ENCODE measurements around the gene EFNB2. TPM values are rescaled to one million over a fixed set of nuclear protein-coding genes. Genes with fewer than 3 reads are reported as not detected.

The EFNB2 gene
- total and polyA plus RNA-seq, 2 of the 13 experiments (the other 11 are each of a cell fraction or from before 2014, with no cell fraction given) = 0.11 to 0.20 TPM

- ATAC-seq (no peak), FAIRE-seq (no peak), DNase-seq (ENCODE audit: low spot score) (no peak)
- intact Hi-C loops (cut with micrococcal nuclease; ENCODE audit: unreplicated experiment) (no loop called here), in situ Hi-C loops (cut with HindIII; ENCODE audit: extremely low pct_ligation_motif_present, low pct_unique_long_range_greater_than_20kb) (no loop called here)
- ChIA-PET POLR2A (no interaction called here), CTCF (ENCODE audit: low intra/inter-chr PET ratio, low total read pairs) (no interaction called here)
- H3K79me2 ChIP-seq (ENCODE audit: insufficient read depth, low read length) = no peaks in the 10 kb centered on the region
- H3K9me3 ChIP-seq (ENCODE audit: low read length) = no peaks in the 10 kb centered on the region
- no peaks in the 10 kb centered on the region for H3K36me3 ChIP-seq (replicated peaks in 1 of 2; ENCODE audit: control insufficient read depth in 1 of 2, insufficient read depth in 2 of 2, low read length in 2 of 2)
- no peak overlapping the region for H3K4me3 ChIP-seq (replicated peaks in 1 of 3; ENCODE audit: insufficient read depth in 1 of 3, low read depth in 2 of 3, low read length in 3 of 3)
- H3K4me1 ChIP-seq (ENCODE audit: insufficient read depth, low read length) = no peaks in the 10 kb centered on the region
- no peak overlapping the region for H2AFZ ChIP-seq (ENCODE audit: low read length)
- H4K20me1 ChIP-seq (ENCODE audit: insufficient read depth, low read length) = no peaks in the 10 kb centered on the region
- H3K9ac ChIP-seq (ENCODE audit: insufficient read depth, low read depth, low read length) = no peak overlapping the region
- H3K27me3 ChIP-seq (ENCODE audit: control insufficient read depth in 1 of 2, insufficient read depth in 2 of 2, low read length in 2 of 2) = no peaks in the 10 kb centered on the region
- 28% methylated on average over 4 of the region's 4 CpGs for WGBS (ENCODE audit: low lambda C conversion rate)
- TF ChIP-seq SYNCRIP (IDR thresholded peaks at IDR 0.05; ENCODE audit: insufficient read depth, low read depth, low read length) (no peak), ARNT (IDR thresholded peaks at IDR 0.05) (no peak), ISX (CRISPR knock-in tag; conservative IDR thresholded peaks at IDR 0.05) (no peak), FOXP1 (IDR thresholded peaks at IDR 0.05) (no peak), FOXP1 (CRISPR knock-in tag; IDR thresholded peaks at IDR 0.05) (no peak), PRDM15 (CRISPR knock-in tag; IDR thresholded peaks at IDR 0.05) (no peak), ATF3 (CRISPR knock-in tag; IDR thresholded peaks at IDR 0.05) (no peak), ZNF24 (IDR thresholded peaks at IDR 0.05) (no peak)
- TF ChIP-seq, protein P1, sequence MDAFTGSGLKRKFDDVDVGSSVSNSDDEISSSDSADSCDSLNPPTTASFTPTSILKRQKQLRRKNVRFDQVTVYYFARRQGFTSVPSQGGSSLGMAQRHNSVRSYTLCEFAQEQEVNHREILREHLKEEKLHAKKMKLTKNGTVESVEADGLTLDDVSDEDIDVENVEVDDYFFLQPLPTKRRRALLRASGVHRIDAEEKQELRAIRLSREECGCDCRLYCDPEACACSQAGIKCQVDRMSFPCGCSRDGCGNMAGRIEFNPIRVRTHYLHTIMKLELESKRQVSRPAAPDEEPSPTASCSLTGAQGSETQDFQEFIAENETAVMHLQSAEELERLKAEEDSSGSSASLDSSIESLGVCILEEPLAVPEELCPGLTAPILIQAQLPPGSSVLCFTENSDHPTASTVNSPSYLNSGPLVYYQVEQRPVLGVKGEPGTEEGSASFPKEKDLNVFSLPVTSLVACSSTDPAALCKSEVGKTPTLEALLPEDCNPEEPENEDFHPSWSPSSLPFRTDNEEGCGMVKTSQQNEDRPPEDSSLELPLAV (CRISPR knock-in tag; conservative IDR thresholded peaks at IDR 0.05; ENCODE audit: low read depth) = no peak
- H3K27ac ChIP-seq (ENCODE audit: extremely low read length, insufficient read depth, low read length) = no peak overlapping the region
- H3K4me2 ChIP-seq (ENCODE audit: low read depth, low read length) = no peak overlapping the region
- no TSS peak for BruUV-seq (replicated peaks)
These were observed 30.2 kb downstream of the EFNB2 start for GRCh38 chr13:106505295-106505694.
